ENCODE results near the gene PJVK.
"Not testable (repeated sequence)": the region's sequence is repeated elsewhere in the genome, so short reads cannot be mapped to it uniquely, and the experiment has no call there.

The PJVK gene

GRCh38 chr2:178452334-178452733 is 1.2 kb downstream of the PJVK start:
- TF ChIP-seq CTCF (IDR thresholded peaks at IDR 0.05; ENCODE audit: low read length, missing control alignments), result no peak
- no peak overlapping the region for H3K4me3 ChIP-seq (replicated peaks; ENCODE audit: low read depth, low read length)
- no peak for DNase-seq (ENCODE audit: low read depth)

DNA sequence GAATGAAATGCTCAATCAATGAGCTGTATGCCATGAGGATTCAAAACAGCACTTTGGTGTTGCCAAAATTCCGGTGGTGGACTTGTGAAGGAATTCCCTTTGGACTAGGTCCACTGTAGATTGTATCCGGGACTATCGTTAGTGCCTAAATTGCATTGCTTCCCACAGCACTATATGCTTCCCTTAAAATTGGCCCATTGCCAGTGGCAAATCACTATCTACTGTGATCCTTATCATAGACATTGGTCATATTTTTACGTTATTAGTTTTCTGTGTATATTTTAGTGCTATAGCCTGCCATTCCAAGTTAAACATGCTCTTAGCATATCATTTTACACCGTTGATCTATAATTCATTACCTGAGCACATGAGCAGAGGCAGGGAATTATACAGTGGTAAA is 1.7 kb downstream of the PJVK start:
- TF ChIP-seq CTCF (IDR thresholded peaks at IDR 0.05; ENCODE audit: low read length, missing control alignments), result no peak
- no peak for DNase-seq (ENCODE audit: low read depth)
- no peak overlapping the region for H3K4me3 ChIP-seq (replicated peaks; ENCODE audit: low read depth, low read length)

DNA sequence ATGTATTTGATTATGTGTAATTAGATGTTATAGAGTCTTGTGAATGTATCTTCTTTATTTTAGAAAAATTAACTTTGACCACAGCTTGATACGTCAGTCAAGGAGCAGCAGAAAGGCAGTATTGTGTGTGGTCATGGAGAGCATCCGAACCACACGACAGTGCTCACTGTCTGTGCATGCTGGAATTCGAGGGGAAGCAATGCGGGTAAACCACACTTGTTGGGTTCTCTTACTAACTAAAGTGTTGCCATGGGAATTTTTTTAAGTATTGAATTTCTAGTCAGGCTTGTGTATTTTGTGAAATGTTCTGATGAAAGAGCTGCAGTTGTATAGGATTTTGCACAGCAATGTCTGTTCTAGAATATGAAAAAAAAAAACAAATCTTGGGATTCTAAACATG is 4.8 kb downstream of the PJVK start:
- TF ChIP-seq CTCF (IDR thresholded peaks at IDR 0.05; ENCODE audit: low read length, missing control alignments), result no peak
- no peak overlapping the region for H3K4me3 ChIP-seq (replicated peaks; ENCODE audit: low read depth, low read length)
- DNase-seq (ENCODE audit: low read depth), result no peak

DNA sequence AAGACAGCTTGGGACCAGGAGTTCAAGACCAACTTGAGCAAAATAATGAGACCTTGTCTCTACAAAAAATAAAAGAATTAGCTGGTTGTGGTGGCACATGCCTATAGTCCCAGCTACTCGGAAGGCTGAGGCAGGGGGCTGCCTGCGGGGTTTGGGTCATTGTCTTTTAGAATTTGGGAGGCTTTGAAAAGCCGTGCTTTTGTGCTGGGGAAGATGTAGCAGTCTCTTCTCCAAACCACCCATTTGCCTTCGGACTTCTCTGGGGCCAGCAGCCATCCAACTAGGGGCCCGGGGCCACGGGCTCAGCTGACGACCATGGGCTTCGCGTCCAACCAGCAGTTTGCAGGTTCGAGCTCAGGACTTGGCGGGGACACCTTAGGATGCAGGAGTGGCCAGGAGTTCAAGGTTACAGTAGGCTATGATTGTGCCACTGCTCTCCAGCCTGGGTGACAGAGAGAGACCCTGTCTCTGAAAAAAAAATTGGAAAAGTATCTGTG is 6.3 kb downstream of the PJVK start:
- no peak for DNase-seq (ENCODE audit: low read depth)
- TF ChIP-seq CTCF (IDR thresholded peaks at IDR 0.05; ENCODE audit: low read length, missing control alignments), result no peak
- H3K4me3 ChIP-seq (replicated peaks; ENCODE audit: low read depth, low read length), result no peak overlapping the region

DNA sequence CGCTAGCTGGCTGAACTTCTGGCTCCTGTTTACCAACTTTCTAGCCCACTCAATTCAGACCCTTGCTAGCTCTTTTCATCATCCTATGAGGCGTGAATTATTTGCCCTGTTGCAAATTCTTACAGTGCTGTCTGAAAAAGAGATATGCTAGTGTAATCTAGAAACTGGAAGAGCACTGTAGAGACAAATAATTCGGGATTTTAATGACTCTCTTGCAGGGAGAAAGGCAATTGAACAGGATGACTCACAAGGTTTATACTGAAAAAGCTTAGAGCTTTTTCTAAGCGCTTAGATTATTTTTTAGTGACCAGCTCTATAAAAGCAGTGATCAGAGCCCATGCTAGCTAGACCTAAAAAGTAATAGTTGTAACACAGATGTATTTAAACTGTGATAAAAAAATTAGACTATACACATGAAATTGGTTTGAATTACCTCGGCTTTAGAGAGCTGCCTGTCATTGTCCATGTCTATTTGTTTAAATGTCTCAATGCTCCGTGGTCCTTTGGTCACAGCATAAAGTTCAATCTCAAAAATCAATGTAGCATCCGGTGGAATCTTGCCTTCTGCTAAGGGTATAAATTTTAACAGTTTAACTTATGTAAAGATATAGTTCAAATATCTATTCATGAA is 18.2 kb downstream of the PJVK start:
- no peak for DNase-seq (ENCODE audit: low read depth)
- TF ChIP-seq CTCF (IDR thresholded peaks at IDR 0.05; ENCODE audit: low read length, missing control alignments), result no peak
- H3K4me3 ChIP-seq (replicated peaks; ENCODE audit: low read depth, low read length), result no peak overlapping the region

GRCh38 chr2:178471313-178471712 is 20.1 kb downstream of the PJVK start:
- not testable (repeated sequence) for H3K4me3 ChIP-seq (replicated peaks; ENCODE audit: low read depth, low read length); DNase-seq (ENCODE audit: low read depth)

GRCh38 chr2:178473373-178473772 is 22.2 kb downstream of the PJVK start:
- no peak for DNase-seq (ENCODE audit: low read depth)
- no peak for TF ChIP-seq CTCF (IDR thresholded peaks at IDR 0.05; ENCODE audit: low read length, missing control alignments)
- H3K4me3 ChIP-seq (replicated peaks; ENCODE audit: low read depth, low read length), result no peak overlapping the region
